K562 (cell line): Measurements from ENCODE around the gene SPHK2. TPM values are rescaled to one million over a fixed set of nuclear protein-coding genes. Genes with fewer than 3 reads are reported as not detected.

Source experiments
- ATAC-seq: fragments of 200-7000 bp; cut with Tn5 transposase; 3 replicates; pipeline ENCODE4 v1.9.1; 2020; ENCODE audit warnings: moderate library complexity
- BruUV-seq: library from RNA; stranded (reverse); fragments of 400-500 nt; replicated peaks from 2 replicates; lab custom pipeline; 2021; lab: Mats Ljungman, UMichigan
- CTCF ChIA-PET: fragments of 300-600 bp; formaldehyde crosslinking; extraction: SDS; loops from one replicate; lab custom pipeline; 2021; ENCODE audit warnings: low intra/inter-chr PET ratio; lab: Yijun Ruan, JAX
- POLR2A ChIA-PET: fragments of 300-600, 350-650 bp; sonication (Branson Sonifier 250); formaldehyde crosslinking; extraction: SDS; loops from one replicate; lab custom pipeline; 2021; ENCODE audit warnings: antibody characterized with exemption, inconsistent platforms; lab: Yijun Ruan, JAX
- DNase-seq, 4 experiments: peaks; one replicate each; pipeline versions ENCODE4 v3.0.0 to v3.0.0-alpha.2; 2011 to 2018; ENCODE audit warnings: low spot score in 3 of 4, mixed read lengths in 3 of 4; ENCODE audit errors: extremely low read depth in 1 of 4
- FAIRE-seq: peaks from 2 replicates; lab custom pipeline; 2011; peaks lifted over from hg19 to GRCh38; lab: Jason Lieb, UNC
- H2AFZ ChIP-seq: 2 replicates; pipeline ENCODE4 v1.6.0; 2011; ENCODE audit warnings: low read depth, low read length, control low read depth, inconsistent platforms
- H3K27ac ChIP-seq: fragments of 200-600 bp; 3 replicates; pipeline ENCODE4 v1.8.0; 2011; ENCODE audit warnings: low read depth, mild to moderate bottlenecking, control low read depth, inconsistent platforms, low read length, moderate library complexity, mixed read lengths; ENCODE audit errors: extremely low read depth
- H3K27me3 ChIP-seq, 2 experiments: fragments of 300-600 bp in 1 of 2; 2 replicates in 1 of 2; 3 replicates in 1 of 2; pipeline versions ENCODE4 v1.6.0 to v1.8.0; 2011; ENCODE audit warnings: inconsistent platforms in 2 of 2, low read length in 2 of 2, mild to moderate bottlenecking in 1 of 2, mixed read lengths in 1 of 2, moderate library complexity in 1 of 2; ENCODE audit not compliant: control insufficient read depth in 2 of 2, insufficient read depth in 2 of 2
- H3K36me3 ChIP-seq: fragments of 300-600 bp; 3 replicates; pipeline ENCODE4 v1.8.0; 2011; ENCODE audit warnings: mild to moderate bottlenecking, low read length, inconsistent platforms; ENCODE audit not compliant: control insufficient read depth, insufficient read depth
- H3K4me1 ChIP-seq, 2 experiments: fragments of 200-600 bp in 1 of 2; replicated peaks in 1 of 2; 2 replicates in 1 of 2; 3 replicates in 1 of 2; pipeline versions ENCODE4 v1.5.1 to v1.8.0; 2011; ENCODE audit warnings: inconsistent platforms in 2 of 2, low read length in 2 of 2, mild to moderate bottlenecking in 1 of 2, mixed read lengths in 1 of 2, moderate library complexity in 1 of 2; ENCODE audit not compliant: control insufficient read depth in 2 of 2, insufficient read depth in 2 of 2
- H3K4me2 ChIP-seq: 2 replicates; pipeline ENCODE4 v1.6.1; 2011; ENCODE audit warnings: low read length, control low read depth, inconsistent platforms, mixed read lengths; ENCODE audit not compliant: insufficient read depth
- H3K4me3 ChIP-seq: fragments of 200-600 bp; sonication (generic), shearing (Covaris generic); 2 replicates; pipeline ENCODE4 v1.5.1; 2016; ENCODE audit warnings: control low read depth, inconsistent platforms
- H3K79me2 ChIP-seq: fragments of 200-600 bp; 3 replicates; pipeline ENCODE4 v1.8.0; 2011; ENCODE audit warnings: low read length, inconsistent platforms; ENCODE audit not compliant: control insufficient read depth, insufficient read depth
- H3K9ac ChIP-seq, 2 experiments: 2 replicates each; pipeline versions ENCODE4 v1.6.0 to v1.6.1; 2011; ENCODE audit warnings: low read depth in 2 of 2, low read length in 2 of 2, control low read depth in 1 of 2, inconsistent platforms in 1 of 2, mild to moderate bottlenecking in 1 of 2, mixed read lengths in 1 of 2; ENCODE audit not compliant: insufficient read depth in 1 of 2
- H3K9me1 ChIP-seq: one replicate; pipeline ENCODE4 v1.6.0; 2011; ENCODE audit warnings: inconsistent platforms, mild to moderate bottlenecking, low read length, moderate library complexity; ENCODE audit not compliant: control insufficient read depth, insufficient read depth
- H3K9me3 ChIP-seq: replicated peaks from 2 replicates; pipeline ENCODE4 v1.5.1; 2011; ENCODE audit warnings: low read depth, low read length, inconsistent platforms; ENCODE audit not compliant: control insufficient read depth, insufficient read depth
- H4K20me1 ChIP-seq: replicated peaks from 2 replicates; pipeline ENCODE4 v1.6.1; 2011; ENCODE audit warnings: low read length, inconsistent platforms, mixed read lengths; ENCODE audit not compliant: control insufficient read depth, insufficient read depth
- BCOR ChIP-seq: fragments of 450-650 bp; IDR thresholded peaks from 2 replicates; pipeline ENCODE4 v1.6.1; 2016
- CREM ChIP-seq: IDR thresholded peaks from 2 replicates; pipeline ENCODE4 v1.6.1; 2014; ENCODE audit warnings: antibody characterized with exemption, low read depth
- KDM1A ChIP-seq, 2 experiments: fragments of 450-650 bp; IDR thresholded peaks; 2 replicates each; pipeline ENCODE4 v1.6.1; 2016; ENCODE audit warnings: mild to moderate bottlenecking in 2 of 2
- MIER1 ChIP-seq: fragments of 450-650 bp; IDR thresholded peaks from 2 replicates; pipeline ENCODE4 v1.6.1; 2016; ENCODE audit warnings: antibody characterized with exemption, mild to moderate bottlenecking, low read depth
- PHF20 ChIP-seq: fragments of 450-650 bp; IDR thresholded peaks from 2 replicates; pipeline ENCODE4 v1.6.1; 2018; ENCODE audit not compliant: partially characterized antibody
- RBM25 ChIP-seq: fragments of 200-400 bp; formaldehyde crosslinking; IDR thresholded peaks from 2 replicates; pipeline ENCODE4 v1.6.1; 2018; ENCODE audit warnings: low read length, low read depth, moderate library complexity; ENCODE audit not compliant: severe bottlenecking
- SIN3A ChIP-seq, 2 experiments: fragments of 150-350 bp in 1 of 2; IDR thresholded peaks; 2 replicates each; pipeline ENCODE4 v1.6.1; 2011 to 2016; ENCODE audit warnings: borderline replicate concordance in 2 of 2, low read depth in 2 of 2, low read length in 2 of 2, mild to moderate bottlenecking in 2 of 2, moderate library complexity in 2 of 2; ENCODE audit not compliant: control insufficient read depth in 1 of 2
- ZFP36 ChIP-seq: fragments of 150-350 bp; IDR thresholded peaks from 2 replicates; pipeline ENCODE4 v1.6.1; 2018; ENCODE audit warnings: low read length, low read depth; ENCODE audit not compliant: partially characterized antibody
- ZNF398 ChIP-seq: fragments of 250-450 bp; sonication (Bioruptor Pico); IDR thresholded peaks from 2 replicates; pipeline ENCODE4 v1.8.0; 2021; ENCODE audit warnings: moderate library complexity, mild to moderate bottlenecking, inconsistent platforms
- WGBS: fragments of 100-300 bp; shearing (Covaris generic); methylation state at CpG from one replicate; pipeline ENCODE4 v1.1.6; 2016; ENCODE audit warnings: low coverage, mixed read lengths; ENCODE audit not compliant: insufficient coverage; ENCODE audit errors: missing lambda C conversion rate; 5-methylcytosine and 5-hydroxymethylcytosine counted together
- in situ Hi-C: fragments of 300-500 bp; cut with MboI; formaldehyde crosslinking; loops from 4 replicates; pipeline ENCODE4 v1.15.0; 2018; ENCODE audit warnings: inconsistent platforms, mixed read lengths
- intact Hi-C: fragments of 100-400 bp; cut with micrococcal nuclease; formaldehyde crosslinking; loops from 2 replicates; pipeline ENCODE4 v1.14.2; 2022
- polyA plus RNA-seq, 8 experiments: library from polyadenylated mRNA; depleted of rRNA in 4 of 8; stranded (reverse) in 5 of 8; unstranded in 3 of 8; fragments of >200 nt; fragmentation: Nextera tagmentation in 2 of 8; fragmentation: Illumina TruSeq in 1 of 8; extraction: Ambion mirVana in 2 of 8; extraction: Trizol in 1 of 8; gene quantifications; 2 replicates each; pipeline versions ENCODE4 v1.2.1 to v1.2.3, GENCODE V29; 2011 to 2014; ENCODE audit warnings: inconsistent platforms in 1 of 8, missing spikeins in 1 of 8
- total RNA-seq, 7 experiments: library from RNA; depleted of rRNA in 6 of 7; stranded (reverse); fragments of >200 nt in 6 of 7; fragmentation: Illumina TruSeq in 2 of 7; extraction: Trizol in 2 of 7; gene quantifications; 2 replicates each; pipeline versions ENCODE4 v1.2.1 to v1.2.3, GENCODE V29; 2011 to 2021; ENCODE audit warnings: low replicate concordance in 1 of 7

The SPHK2 gene
- total and polyA plus RNA-seq, 9 of the 15 experiments (the other 6 are each of a cell fraction or from before 2014, with no cell fraction given), result 0.10 to 15.2 (median 2.9) TPM

DNA sequence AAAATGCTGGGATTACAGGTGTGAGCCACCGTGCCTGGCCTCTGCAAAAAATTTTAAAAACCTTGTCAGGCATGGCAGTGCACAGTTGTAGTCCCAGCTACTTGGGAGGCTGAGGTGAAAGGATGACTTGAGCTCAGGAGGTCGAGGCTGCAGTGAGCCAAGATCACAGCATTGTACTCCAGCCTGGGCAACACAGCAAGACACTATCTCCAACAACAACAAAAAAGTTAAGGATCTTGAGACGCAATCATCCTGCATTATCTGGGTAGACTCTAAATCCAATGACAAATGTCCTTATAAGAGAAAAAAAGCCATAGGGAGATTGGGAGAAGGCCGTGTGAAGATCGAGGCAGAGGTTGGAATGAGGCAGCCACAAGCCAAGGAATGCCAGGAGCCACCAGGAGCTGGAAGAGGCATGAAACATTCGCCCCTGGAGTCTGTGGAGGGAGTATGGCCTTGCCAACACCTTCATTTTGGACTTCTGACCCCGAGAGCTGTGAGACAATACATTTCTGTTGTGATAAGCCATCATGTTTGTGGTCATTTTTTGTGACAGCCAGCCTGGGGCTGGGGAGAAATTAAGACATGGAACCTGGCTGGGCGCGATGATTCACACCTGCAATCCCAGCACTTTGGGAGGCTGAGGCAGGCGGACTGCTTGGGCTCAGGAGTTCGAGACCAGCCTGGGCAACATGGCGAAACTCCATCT is 31.8 kb downstream of the SPHK2 start (continued):
- TF ChIP-seq CREM (peak; percentile 31; the same call in 1 of the 2 replicates), RBM25 (peak; percentile 34)

DNA sequence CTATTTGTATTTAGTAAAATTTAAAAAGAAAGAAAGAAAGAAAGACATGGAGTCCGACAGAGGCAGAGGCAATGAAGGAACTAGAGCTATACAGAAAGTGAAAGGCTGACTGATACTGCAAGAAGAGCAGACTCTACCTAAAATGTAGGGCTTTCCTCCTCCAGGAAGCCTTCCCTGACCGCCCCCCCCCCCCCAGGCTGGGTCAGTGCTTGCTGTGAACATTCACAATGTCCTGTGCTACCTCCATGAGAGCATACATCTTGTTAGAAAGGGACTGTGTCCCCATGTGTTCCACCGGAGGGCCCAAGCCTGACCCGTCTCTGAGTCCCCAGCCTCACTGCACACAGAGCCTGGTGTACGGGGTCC is 32.4 kb downstream of the SPHK2 start:
- DNase-seq (no peak), FAIRE-seq (peak; percentile 23), ATAC-seq (peak; percentile 27)
- no peaks in the 10 kb centered on the region for H3K9me3 ChIP-seq
- in situ Hi-C loops, result no loop called here
- H4K20me1 ChIP-seq, result no peaks in the 10 kb centered on the region
- no peaks in the 10 kb centered on the region for H3K9me1 ChIP-seq
- 54% methylated on average over 5 of the region's 5 CpGs for WGBS
- no peak overlapping the region; the same call in 2 of the 3 replicates for H3K27ac ChIP-seq
- TF ChIP-seq BCOR (peak; percentile 86), KDM1A (IDR thresholded peaks at IDR 0.05) (peak in 1 of 2 experiments; percentile 12; a peak in 1 of 4 replicates), PHF20 (peak; percentile 10), MIER1 (no peak), ZNF398 (CRISPR knock-in tag) (no peak), ZFP36 (peak; percentile 93), SIN3A (IDR thresholded peaks at IDR 0.05; ENCODE audit: borderline replicate concordance in 2 of 2, control insufficient read depth in 1 of 2, low read depth in 2 of 2, low read length in 2 of 2) (no peak), RBM25 (peak; percentile 38)
- H2AFZ ChIP-seq, result peak overlapping the region; percentile 82
- H3K9ac ChIP-seq, result peak overlapping the region in 1 of 2 experiments; percentile 83; a peak in 2 of 4 replicates
- no peaks in the 10 kb centered on the region for H3K79me2 ChIP-seq
- H3K4me1 ChIP-seq, result peaks cover 21 to 56% of the 10 kb centered on the region in 2 experiments
- POLR2A ChIA-PET, result interaction anchor here (0.7 kb wide), 1 partner anchor 89 kb away, joined by 3 read pairs; no protein-coding TSS in a partner anchor
- H3K36me3 ChIP-seq, result no peaks in the 10 kb centered on the region
- H3K27me3 ChIP-seq, result no peaks in the 10 kb centered on the region
- CTCF ChIA-PET, result no interaction called here
- H3K4me3 ChIP-seq, result no peak overlapping the region
- H3K4me2 ChIP-seq, result peak overlapping the region; percentile 27; the same call in 1 of the 2 replicates
- BruUV-seq, result no TSS peak
- intact Hi-C loops, result no loop called here
